NB4 (cell line): ENCODE data around the gene ARHGAP18.

Experiments
- DNase-seq: peaks from one replicate; pipeline ENCODE4 v3.0.0; 2010; ENCODE audit warnings: low read depth
- H3K4me3 ChIP-seq: one replicate; pipeline ENCODE4 v1.5.1; 2011; ENCODE audit warnings: mild to moderate bottlenecking, low read depth, low read length, moderate library complexity
- MYC ChIP-seq: IDR thresholded peaks from 2 replicates; pipeline ENCODE4 v1.6.1; 2011; ENCODE audit warnings: low read depth, low read length
- POLR2A ChIP-seq: IDR thresholded peaks from 2 replicates; pipeline ENCODE4 v1.6.1; 2011; ENCODE audit warnings: mild to moderate bottlenecking; ENCODE audit not compliant: insufficient read length; ENCODE audit errors: extremely low read depth
- TF ChIP-seq, protein P1 (sequence below): IDR thresholded peaks from 2 replicates; pipeline ENCODE4 v1.6.1; 2011; ENCODE audit warnings: low read depth, low read length
- TF ChIP-seq, protein P2 (sequence below): IDR thresholded peaks from one replicate; pipeline ENCODE4 v1.5.1; 2012; ENCODE audit warnings: low read depth, low read length

Gene ARHGAP18

DNA sequence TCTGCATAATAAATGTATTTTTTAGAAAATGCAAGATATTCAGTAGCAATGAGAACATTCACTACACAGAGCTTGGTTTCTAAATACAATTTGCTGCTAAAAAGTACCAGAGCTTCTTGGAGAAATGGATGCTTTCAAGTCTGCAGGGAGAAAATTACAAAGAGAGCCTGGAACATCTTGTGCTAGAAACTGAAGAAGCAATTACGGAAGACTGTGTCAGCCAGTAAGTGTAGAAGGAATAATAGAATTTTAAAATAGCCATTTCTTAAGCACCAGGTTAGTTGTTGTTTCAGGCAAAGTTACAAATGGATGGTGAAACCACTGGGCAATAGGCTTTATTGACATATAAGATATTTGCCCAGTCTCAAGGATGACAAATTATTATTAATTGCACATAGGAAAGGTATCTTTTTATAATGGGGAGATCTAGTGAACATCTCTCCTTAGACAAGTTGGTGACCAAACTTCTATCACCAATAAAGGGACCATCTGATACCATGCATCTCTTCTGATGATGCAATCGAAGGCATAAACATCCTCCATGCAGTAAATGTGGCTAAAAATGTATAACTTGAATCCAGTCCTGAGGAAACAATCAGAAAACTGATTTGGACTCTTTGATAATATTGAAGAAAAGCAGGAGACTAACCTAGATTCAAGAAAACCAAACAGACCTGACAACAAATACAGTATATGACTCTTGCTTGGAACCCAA is 81.7 kb downstream of the ARHGAP18 start:
- TF ChIP-seq, protein P1, sequence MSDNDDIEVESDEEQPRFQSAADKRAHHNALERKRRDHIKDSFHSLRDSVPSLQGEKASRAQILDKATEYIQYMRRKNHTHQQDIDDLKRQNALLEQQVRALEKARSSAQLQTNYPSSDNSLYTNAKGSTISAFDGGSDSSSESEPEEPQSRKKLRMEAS = no peak
- TF ChIP-seq, protein P2, sequence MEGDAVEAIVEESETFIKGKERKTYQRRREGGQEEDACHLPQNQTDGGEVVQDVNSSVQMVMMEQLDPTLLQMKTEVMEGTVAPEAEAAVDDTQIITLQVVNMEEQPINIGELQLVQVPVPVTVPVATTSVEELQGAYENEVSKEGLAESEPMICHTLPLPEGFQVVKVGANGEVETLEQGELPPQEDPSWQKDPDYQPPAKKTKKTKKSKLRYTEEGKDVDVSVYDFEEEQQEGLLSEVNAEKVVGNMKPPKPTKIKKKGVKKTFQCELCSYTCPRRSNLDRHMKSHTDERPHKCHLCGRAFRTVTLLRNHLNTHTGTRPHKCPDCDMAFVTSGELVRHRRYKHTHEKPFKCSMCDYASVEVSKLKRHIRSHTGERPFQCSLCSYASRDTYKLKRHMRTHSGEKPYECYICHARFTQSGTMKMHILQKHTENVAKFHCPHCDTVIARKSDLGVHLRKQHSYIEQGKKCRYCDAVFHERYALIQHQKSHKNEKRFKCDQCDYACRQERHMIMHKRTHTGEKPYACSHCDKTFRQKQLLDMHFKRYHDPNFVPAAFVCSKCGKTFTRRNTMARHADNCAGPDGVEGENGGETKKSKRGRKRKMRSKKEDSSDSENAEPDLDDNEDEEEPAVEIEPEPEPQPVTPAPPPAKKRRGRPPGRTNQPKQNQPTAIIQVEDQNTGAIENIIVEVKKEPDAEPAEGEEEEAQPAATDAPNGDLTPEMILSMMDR = no peak
- no peak for TF ChIP-seq POLR2A
- TF ChIP-seq MYC = no peak
- no peak for DNase-seq

DNA sequence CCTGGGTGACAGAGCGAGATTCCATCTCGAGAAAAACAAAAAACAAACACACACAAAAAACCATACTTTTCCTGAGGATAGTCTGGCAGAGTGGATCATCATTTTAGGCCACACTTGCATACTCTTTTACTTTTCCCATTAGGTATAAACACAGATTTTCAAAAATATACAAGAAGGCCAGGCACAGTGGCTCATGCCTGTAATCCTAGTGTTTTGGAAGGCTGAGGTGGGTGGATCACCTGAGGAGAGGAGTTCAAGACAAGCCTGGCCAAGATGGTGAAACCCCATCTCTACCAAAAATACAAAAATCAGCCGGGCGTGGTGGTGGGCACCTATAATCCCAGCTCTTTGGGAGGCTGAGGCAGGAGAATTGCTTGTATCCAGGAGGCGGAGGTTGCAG is 85.5 kb downstream of the ARHGAP18 start:
- no peak overlapping the region for H3K4me3 ChIP-seq
- TF ChIP-seq POLR2A = no peak
- TF ChIP-seq MYC = no peak
- TF ChIP-seq, protein P1 = no peak
- TF ChIP-seq, protein P2 = no peak
- no peak for DNase-seq

More for the DNA sequence above, 81.7 kb downstream of the ARHGAP18 start:
- no peak overlapping the region for H3K4me3 ChIP-seq

GRCh38 chr6:129623008-129623732 is 86.8 kb downstream of the ARHGAP18 start:
- no peak overlapping the region for H3K4me3 ChIP-seq
- TF ChIP-seq MYC = no peak
- TF ChIP-seq, protein P1 = no peak
- TF ChIP-seq POLR2A = no peak
- TF ChIP-seq, protein P2 = no peak
- DNase-seq = no peak

DNA sequence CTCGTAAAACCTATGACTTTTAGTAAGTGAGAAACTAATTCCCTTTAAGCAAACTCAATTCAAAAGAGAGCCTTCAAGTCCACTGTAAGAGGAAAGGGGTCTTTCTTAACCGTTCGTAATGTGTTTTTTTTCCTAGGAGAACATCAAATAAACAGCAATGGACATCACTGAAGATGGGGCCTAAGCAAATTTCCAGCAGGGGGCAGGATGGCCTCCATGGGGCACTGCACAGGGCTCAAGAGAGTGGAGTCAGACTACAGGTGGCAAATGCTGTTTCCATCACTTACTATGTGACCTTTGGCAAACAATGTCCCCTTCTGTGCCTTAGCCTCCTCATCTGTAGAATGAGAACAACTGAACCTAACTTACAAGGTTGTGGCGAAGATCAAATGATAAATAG is 88.7 kb downstream of the ARHGAP18 start:
- H3K4me3 ChIP-seq = no peak overlapping the region
- TF ChIP-seq POLR2A = no peak
- TF ChIP-seq, protein P2 = peak; percentile 38
- DNase-seq = peak; percentile 37

DNA sequence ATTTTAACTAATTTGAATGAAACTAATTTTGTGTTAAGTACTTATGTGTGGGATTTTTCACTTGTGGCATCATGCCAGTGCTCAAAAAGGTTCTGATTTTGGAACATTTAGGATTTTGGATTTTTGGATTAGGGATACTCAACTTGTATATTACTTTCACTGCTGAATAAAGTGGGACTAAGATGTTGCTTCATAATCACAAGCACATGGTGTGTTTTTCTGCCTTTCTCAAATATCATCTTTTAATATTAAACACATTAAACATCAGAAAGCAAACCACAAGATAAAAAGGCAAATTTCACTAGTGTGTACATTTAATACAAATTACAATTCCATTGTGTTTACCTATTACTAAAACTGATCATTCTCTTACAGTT is 89.8 kb downstream of the ARHGAP18 start:
- no peak for DNase-seq
- TF ChIP-seq, protein P2 = no peak
- TF ChIP-seq MYC = no peak
- TF ChIP-seq POLR2A = no peak
- TF ChIP-seq, protein P1 = no peak
- H3K4me3 ChIP-seq = no peak overlapping the region
